B cell (primary cell): ENCODE measurements around the gene ITPR3. TPM values are rescaled to one million over a fixed set of nuclear protein-coding genes. Genes with fewer than 3 reads are reported as not detected.

Source experiments
- ATAC-seq: fragments of 200-7000 bp; cut with Tn5 transposase; one replicate; pipeline ENCODE4 v1.10.0; 2021; ENCODE audit warnings: low read depth, mild to moderate bottlenecking, moderate number of reproducible peaks, moderate library complexity
- CTCF ChIA-PET: fragments of 350-600 bp; sonication (Branson Sonifier 250); formaldehyde crosslinking; loops from one replicate; lab custom pipeline; 2021; ENCODE audit warnings: antibody characterized with exemption, inconsistent platforms; lab: Charles Lee
- POLR2A ChIA-PET: fragments of 350-600 bp; sonication (Branson Sonifier 250); formaldehyde crosslinking; loops from one replicate; lab custom pipeline; 2021; ENCODE audit warnings: antibody characterized with exemption; lab: Charles Lee
- DNase-seq: peaks from one replicate; pipeline ENCODE4 v3.0.0; 2013
- H2AFZ ChIP-seq: 2 replicates; pipeline ENCODE4 v1.6.1; 2012; ENCODE audit warnings: mild to moderate bottlenecking, low read depth, low read length; ENCODE audit not compliant: insufficient read depth, poor library complexity, severe bottlenecking
- H3K27ac ChIP-seq, 2 donors: 1 replicate in 1 of 2; 2 replicates in 1 of 2; pipeline ENCODE4 v1.5.1; 2012 to 2013; ENCODE audit warnings: low read length in 2 of 2, mild to moderate bottlenecking in 2 of 2, moderate library complexity in 1 of 2
- H3K27me3 ChIP-seq, 4 experiments: fragments of 200-600 bp in 1 of 4; sonication (generic) in 1 of 4; replicated peaks in 1 of 4; 1 replicate in 2 of 4; 2 replicates in 2 of 4; pipeline versions ENCODE4 v1.6.1 to v1.7.0; 2013 to 2016; ENCODE audit warnings: low read length in 3 of 4, mild to moderate bottlenecking in 2 of 4, mixed read lengths in 1 of 4, moderate library complexity in 1 of 4; ENCODE audit not compliant: insufficient read depth in 4 of 4, control insufficient read depth in 3 of 4; ENCODE audit errors: control extremely low read depth in 1 of 4
- H3K36me3 ChIP-seq, 2 experiments: replicated peaks in 1 of 2; 1 replicate in 1 of 2; 2 replicates in 1 of 2; pipeline versions ENCODE4 v1.6.1 to v1.7.1; 2013; ENCODE audit warnings: low read length in 1 of 2; ENCODE audit not compliant: insufficient read depth in 2 of 2, control insufficient read depth in 1 of 2; ENCODE audit errors: control extremely low read depth in 1 of 2, extremely low read depth in 1 of 2
- H3K4me1 ChIP-seq, 2 donors: fragments of 200-600 bp in 1 of 2; sonication (generic) in 1 of 2; 1 replicate in 1 of 2; 2 replicates in 1 of 2; pipeline versions ENCODE4 v1.5.1 to v1.6.1; 2013 to 2017; ENCODE audit warnings: low read length in 2 of 2; ENCODE audit not compliant: control insufficient read depth in 2 of 2, insufficient read depth in 2 of 2
- H3K4me2 ChIP-seq: replicated peaks from 2 replicates; pipeline ENCODE3; 2012; ENCODE audit warnings: mild to moderate bottlenecking, low read depth, low read length; ENCODE audit not compliant: poor library complexity, severe bottlenecking
- H3K4me3 ChIP-seq, 5 experiments: fragments of 200-600 bp in 1 of 5; sonication (generic) in 1 of 5; 1 replicate in 3 of 5; 2 replicates in 2 of 5; pipeline versions ENCODE4 v1.5.1 to v1.7.0; 2011 to 2016; ENCODE audit warnings: low read length in 4 of 5, mild to moderate bottlenecking in 4 of 5, low read depth in 2 of 5, control low read depth in 1 of 5, moderate library complexity in 1 of 5; ENCODE audit not compliant: insufficient read depth in 1 of 5; ENCODE audit errors: control extremely low read depth in 1 of 5, extremely low read depth in 1 of 5
- H3K79me2 ChIP-seq: fragments of 200-600 bp; sonication (generic); one replicate; pipeline ENCODE4 v1.6.0; 2016; ENCODE audit warnings: low read length; ENCODE audit not compliant: control insufficient read depth, insufficient read depth
- H3K9ac ChIP-seq: fragments of 200-600 bp; sonication (generic); 2 replicates; pipeline ENCODE4 v1.6.1; 2017; ENCODE audit warnings: mild to moderate bottlenecking, low read length, moderate library complexity
- H3K9me3 ChIP-seq, 3 donors: one replicate each; pipeline versions ENCODE4 v1.6.1 to v1.7.1; 2013; ENCODE audit warnings: low read length in 2 of 3; ENCODE audit not compliant: control insufficient read depth in 2 of 3, insufficient read depth in 1 of 3; ENCODE audit errors: control extremely low read depth in 1 of 3
- H4K20me1 ChIP-seq: 2 replicates; pipeline ENCODE4 v1.6.0; 2012; ENCODE audit warnings: mild to moderate bottlenecking, low read length; ENCODE audit not compliant: insufficient read depth, control insufficient read depth, poor library complexity, severe bottlenecking
- H3K27ac Mint-ChIP-seq: one replicate; pipeline ENCODE4 v1.8.0; 2021; ENCODE audit warnings: mixed read lengths
- H3K27me3 Mint-ChIP-seq: one replicate; pipeline ENCODE4 v1.8.0; 2021; ENCODE audit warnings: mixed read lengths
- H3K4me1 Mint-ChIP-seq: one replicate; pipeline ENCODE4 v1.8.0; 2021; ENCODE audit warnings: mixed read lengths
- H3K4me3 Mint-ChIP-seq: one replicate; pipeline ENCODE4 v1.8.0; 2021; ENCODE audit warnings: mixed read lengths
- H3K9me3 Mint-ChIP-seq: one replicate; pipeline ENCODE4 v1.8.0; 2022; ENCODE audit warnings: mixed read lengths; ENCODE audit not compliant: insufficient read depth
- EZH2 ChIP-seq: IDR thresholded peaks from 2 replicates; pipeline ENCODE4 v1.6.1; 2012; ENCODE audit warnings: borderline replicate concordance, low read depth, mild to moderate bottlenecking, moderate library complexity, low read length; ENCODE audit not compliant: insufficient read depth, poor library complexity, severe bottlenecking
- WGBS: methylation state at CpG from one replicate; pipeline ENCODE4 v1.1.5; 2013; ENCODE audit warnings: missing lambda C conversion rate; ENCODE audit not compliant: insufficient coverage; 5-methylcytosine and 5-hydroxymethylcytosine counted together
- intact Hi-C: fragments of 100-400 bp; cut with micrococcal nuclease; formaldehyde crosslinking; loops from one replicate; pipeline ENCODE4 v1.10.0; 2022
- polyA plus RNA-seq: library from polyadenylated mRNA; depleted of rRNA; stranded (reverse); fragments of >200 nt; gene quantifications from 2 replicates; pipeline ENCODE4 v1.2.3, GENCODE V29; 2012
- total RNA-seq, 2 donors: library from RNA; stranded (reverse); fragments of 120-200 nt in 1 of 2; gene quantifications; 1 replicate in 1 of 2; 2 replicates in 1 of 2; pipeline versions ENCODE4 v1.2.3 to v1.2.4, GENCODE V29; 2013 to 2022
- TF ChIP-seq, protein P1 (sequence below): fragments of 200-600 bp; IDR thresholded peaks from one replicate; pipeline ENCODE4 v1.8.0; 2022; ENCODE audit warnings: antibody characterized with exemption, mild to moderate bottlenecking

Gene ITPR3
- total and polyA plus RNA-seq, 2 donors (not counting 1 experiment from before 2014, with no cell fraction given), result 61.9 to 67.6 TPM

GRCh38 chr6:33735216-33735615 lies 114.1 kb downstream of the ITPR3 start:
- H3K27ac Mint-ChIP-seq, result no peak overlapping the region
- intact Hi-C loops, result no loop called here
- CTCF ChIA-PET, result interaction anchor here (1.0 to 1.3 kb wide), 2 partner anchors 9 to 22 kb away, joined by 3 to 4 read pairs; no protein-coding TSS in a partner anchor

DNA sequence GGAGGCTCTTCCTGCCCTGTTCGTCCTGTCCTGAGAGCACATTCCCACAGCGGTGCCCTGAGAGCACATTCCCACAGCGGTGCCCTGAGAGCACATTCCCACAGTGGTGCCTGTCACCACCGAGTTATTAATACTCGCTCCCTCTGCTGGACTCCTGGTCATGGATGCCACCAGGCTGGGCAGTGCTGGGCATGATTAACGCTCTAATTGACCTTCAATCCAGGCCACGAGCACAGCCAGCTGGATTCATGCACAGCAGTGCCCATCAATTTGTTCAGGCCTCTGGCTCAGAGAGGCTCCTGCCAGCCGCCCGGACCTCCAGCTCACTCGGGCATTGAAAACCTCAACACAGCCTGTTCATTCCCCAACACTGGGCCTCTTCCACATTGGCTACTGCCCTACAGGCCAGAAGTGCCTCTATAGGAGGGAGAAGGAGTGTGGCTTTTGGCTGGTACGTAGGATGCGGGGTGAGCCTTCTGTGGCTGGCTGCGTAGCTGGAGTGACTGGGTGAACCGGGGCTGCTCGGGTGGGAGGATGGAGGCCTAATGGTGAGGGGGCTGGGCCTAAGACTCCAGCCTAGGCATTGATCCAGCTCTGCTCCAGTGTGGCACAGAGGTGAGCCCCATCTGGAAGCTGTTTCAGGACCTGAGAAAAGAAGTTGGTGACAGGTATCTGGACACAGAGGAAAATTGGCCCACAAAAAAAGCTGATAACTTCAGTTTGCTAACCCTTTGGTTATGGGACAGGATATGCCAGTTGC lies 116.3 kb downstream of the ITPR3 start:
- no peak overlapping the region for H3K27ac ChIP-seq
- no peak overlapping the region for H3K9ac ChIP-seq
- no peak for DNase-seq
- 95% methylated on average over 15 of the region's 15 CpGs for WGBS
- H3K27me3 Mint-ChIP-seq, result peaks cover 4% of the 10 kb centered on the region
- intact Hi-C loops, result no loop called here
- POLR2A ChIA-PET, result interaction anchor here (0.5 kb wide), 1 partner anchor 37 kb away, joined by 3 read pairs; no protein-coding TSS in a partner anchor
- no peak overlapping the region for H3K27ac Mint-ChIP-seq
- H2AFZ ChIP-seq, result no peak overlapping the region
- no peak overlapping the region for H3K4me2 ChIP-seq
- no peaks in the 10 kb centered on the region for H3K9me3 Mint-ChIP-seq
- CTCF ChIA-PET, result interaction anchor here (1.2 kb wide), 1 partner anchor 15 kb away, joined by 3 read pairs; no protein-coding TSS in a partner anchor
- ATAC-seq, result no peak
- no peak overlapping the region for H3K4me3 ChIP-seq
- H3K4me1 ChIP-seq, result no peaks in the 10 kb centered on the region
- H4K20me1 ChIP-seq, result no peaks in the 10 kb centered on the region
- TF ChIP-seq EZH2, result no peak
- TF ChIP-seq, protein P1, sequence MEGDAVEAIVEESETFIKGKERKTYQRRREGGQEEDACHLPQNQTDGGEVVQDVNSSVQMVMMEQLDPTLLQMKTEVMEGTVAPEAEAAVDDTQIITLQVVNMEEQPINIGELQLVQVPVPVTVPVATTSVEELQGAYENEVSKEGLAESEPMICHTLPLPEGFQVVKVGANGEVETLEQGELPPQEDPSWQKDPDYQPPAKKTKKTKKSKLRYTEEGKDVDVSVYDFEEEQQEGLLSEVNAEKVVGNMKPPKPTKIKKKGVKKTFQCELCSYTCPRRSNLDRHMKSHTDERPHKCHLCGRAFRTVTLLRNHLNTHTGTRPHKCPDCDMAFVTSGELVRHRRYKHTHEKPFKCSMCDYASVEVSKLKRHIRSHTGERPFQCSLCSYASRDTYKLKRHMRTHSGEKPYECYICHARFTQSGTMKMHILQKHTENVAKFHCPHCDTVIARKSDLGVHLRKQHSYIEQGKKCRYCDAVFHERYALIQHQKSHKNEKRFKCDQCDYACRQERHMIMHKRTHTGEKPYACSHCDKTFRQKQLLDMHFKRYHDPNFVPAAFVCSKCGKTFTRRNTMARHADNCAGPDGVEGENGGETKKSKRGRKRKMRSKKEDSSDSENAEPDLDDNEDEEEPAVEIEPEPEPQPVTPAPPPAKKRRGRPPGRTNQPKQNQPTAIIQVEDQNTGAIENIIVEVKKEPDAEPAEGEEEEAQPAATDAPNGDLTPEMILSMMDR, result no peak
- H3K36me3 ChIP-seq, result no peaks in the 10 kb centered on the region
- no peaks in the 10 kb centered on the region for H3K27me3 ChIP-seq
- H3K79me2 ChIP-seq, result no peaks in the 10 kb centered on the region
- no peaks in the 10 kb centered on the region for H3K9me3 ChIP-seq
- H3K4me1 Mint-ChIP-seq, result no peaks in the 10 kb centered on the region
- H3K4me3 Mint-ChIP-seq, result no peak overlapping the region

More at GRCh38 chr6:33735216-33735615, 114.1 kb downstream of the ITPR3 start:
- Histone ChIP-seq H3K79me2 (no peaks in the 10 kb centered on the region), H3K9ac (no peak overlapping the region), H3K4me3 (no peak overlapping the region), H3K4me2 (no peak overlapping the region), H3K36me3 (no peaks in the 10 kb centered on the region), H3K9me3 (no peaks in the 10 kb centered on the region), H3K4me1 (no peaks in the 10 kb centered on the region), H3K27me3 (no peaks in the 10 kb centered on the region), H2AFZ (no peak overlapping the region), H3K27ac (no peak overlapping the region), H4K20me1 (no peaks in the 10 kb centered on the region)
- ATAC-seq (no peak), DNase-seq (no peak)
- TF ChIP-seq, protein P1, result no peak
- TF ChIP-seq EZH2, result no peak
- Mint-ChIP-seq H3K4me3 (no peak overlapping the region), H3K4me1 (no peaks in the 10 kb centered on the region), H3K9me3 (no peaks in the 10 kb centered on the region), H3K27me3 (peaks cover 2% of the 10 kb centered on the region)
- POLR2A ChIA-PET, result no interaction called here
- 87% methylated on average over 16 of the region's 18 CpGs for WGBS
